GM19238 (cell line): ENCODE data around the gene RBM22.

Experiments used
- DNase-seq: peaks from one replicate; pipeline ENCODE4 v3.0.0; 2011; ENCODE audit warnings: low spot score; ENCODE audit not compliant: insufficient read length

The RBM22 gene

GRCh38 chr5:150672884-150673275 is 28.0 kb downstream of the RBM22 start:
- DNase-seq = no peak

GRCh38 chr5:150672237-150672883 is 28.5 kb downstream of the RBM22 start:
- DNase-seq = no peak

GRCh38 chr5:150671509-150672236 is 29.2 kb downstream of the RBM22 start:
- no peak for DNase-seq

GRCh38 chr5:150670948-150671310 is 29.9 kb downstream of the RBM22 start:
- no peak for DNase-seq

GRCh38 chr5:150670275-150670947 is 30.5 kb downstream of the RBM22 start:
- no peak for DNase-seq

GRCh38 chr5:150665044-150665443 is 35.8 kb downstream of the RBM22 start:
- no peak for DNase-seq

- DNase-seq = no peak
Measured at GRCh38 chr5:150663936-150664335, 36.9 kb downstream of the RBM22 start.

- no peak for DNase-seq
Measured at GRCh38 chr5:150662731-150663516, 37.9 kb downstream of the RBM22 start.

GRCh38 chr5:150661821-150662596 is 38.9 kb downstream of the RBM22 start:
- DNase-seq = no peak

- DNase-seq = no peak
Measured at GRCh38 chr5:150661086-150661485, 39.8 kb downstream of the RBM22 start, which contains the start of gene MYOZ3. Gene MYOZ3 (plus strand): TSS chr5:150661251. CDS start chr5:150662942, 1,691 bp downstream.

- no peak for DNase-seq
Measured at GRCh38 chr5:150660108-150660831, 40.6 kb downstream of the RBM22 start.

GRCh38 chr5:150659360-150660107 is 41.3 kb downstream of the RBM22 start:
- no peak for DNase-seq

- no peak for DNase-seq
Measured at GRCh38 chr5:150658699-150659265, 42.1 kb downstream of the RBM22 start.

- DNase-seq = no peak
Measured at GRCh38 chr5:150658121-150658520, 42.7 kb downstream of the RBM22 start.

- peak; percentile 93 for DNase-seq
Measured at GRCh38 chr5:150656191-150657132, 44.4 kb downstream of the RBM22 start.

- DNase-seq = no peak
Measured at GRCh38 chr5:150655221-150655620, 45.6 kb downstream of the RBM22 start.

GRCh38 chr5:150653762-150654556 is 46.9 kb downstream of the RBM22 start:
- no peak for DNase-seq
